SK-N-SH (cell line): ENCODE results near the gene TXNRD1. TPM values are rescaled to one million over a fixed set of nuclear protein-coding genes. Genes with fewer than 3 reads are reported as not detected.

ENCODE experiments used
- CTCF ChIA-PET: fragments of 300-600, 350-600 bp; formaldehyde crosslinking; extraction: SDS; loops from one replicate; lab custom pipeline; 2021; lab: Yijun Ruan, JAX
- POLR2A ChIA-PET: fragments of 350-600 bp; sonication (Branson Sonifier 250); formaldehyde crosslinking; extraction: SDS; loops from one replicate; lab custom pipeline; 2020; ENCODE audit warnings: antibody characterized with exemption, inconsistent platforms; lab: Yijun Ruan, JAX
- DNase-seq: peaks from one replicate; pipeline ENCODE4 v3.0.0; 2012
- H2AFZ ChIP-seq: fragments of 200-600 bp; sonication (generic); 2 replicates; pipeline ENCODE4 v1.8.1; 2016; ENCODE audit warnings: antibody characterized with exemption, mild to moderate bottlenecking, low read depth
- H3F3A ChIP-seq: fragments of 200-600 bp; sonication (generic); replicated peaks from 2 replicates; pipeline ENCODE3; 2016; ENCODE audit warnings: antibody characterized with exemption, mild to moderate bottlenecking; ENCODE audit not compliant: insufficient read depth
- H3K27ac ChIP-seq, 2 experiments: fragments of 200-500 bp in 1 of 2; fragments of 200-600 bp in 1 of 2; sonication (Bioruptor generic) in 1 of 2; sonication (generic), shearing (Covaris generic) in 1 of 2; 2 replicates each; pipeline versions ENCODE4 v1.5.1 to v1.6.1; 2014 to 2016; ENCODE audit warnings: low read depth in 2 of 2, inconsistent platforms in 1 of 2, low read length in 1 of 2, mild to moderate bottlenecking in 1 of 2, mixed read lengths in 1 of 2
- H3K27me3 ChIP-seq: fragments of 200-600 bp; sonication (generic), shearing (Covaris generic); 2 replicates; pipeline ENCODE4 v1.6.1; 2016; ENCODE audit warnings: mixed run types; ENCODE audit not compliant: insufficient read depth
- H3K36me3 ChIP-seq, 2 experiments: fragments of 200-500 bp in 1 of 2; fragments of 200-600 bp in 1 of 2; sonication (Bioruptor generic) in 1 of 2; sonication (generic) in 1 of 2; replicated peaks in 1 of 2; 2 replicates each; pipeline versions ENCODE3 to v1.5.1; 2014 to 2016; ENCODE audit warnings: low read length in 1 of 2, mild to moderate bottlenecking in 1 of 2; ENCODE audit not compliant: insufficient read depth in 2 of 2, control insufficient read depth in 1 of 2
- H3K4me1 ChIP-seq, 2 experiments: fragments of 200-500 bp in 1 of 2; fragments of 200-600 bp in 1 of 2; sonication (Bioruptor generic) in 1 of 2; sonication (generic), shearing (Covaris generic) in 1 of 2; 2 replicates each; pipeline versions ENCODE4 v1.5.1 to v1.6.1; 2014 to 2016; ENCODE audit warnings: low read depth in 1 of 2, low read length in 1 of 2, mixed run types in 1 of 2; ENCODE audit not compliant: insufficient read depth in 2 of 2, control insufficient read depth in 1 of 2
- H3K4me2 ChIP-seq: fragments of 200-600 bp; sonication (generic), shearing (Covaris generic); 2 replicates; pipeline ENCODE4 v1.6.1; 2017; ENCODE audit warnings: mixed run types
- H3K4me3 ChIP-seq, 2 experiments: fragments of 200-500 bp in 1 of 2; fragments of 200-600 bp in 1 of 2; sonication (Bioruptor generic) in 1 of 2; sonication (generic), shearing (Covaris generic) in 1 of 2; 2 replicates each; pipeline versions ENCODE4 v1.5.1 to v1.8.1; 2014 to 2016; ENCODE audit warnings: low read depth in 2 of 2, inconsistent platforms in 1 of 2, low read length in 1 of 2, mild to moderate bottlenecking in 1 of 2, mixed read lengths in 1 of 2, moderate library complexity in 1 of 2
- H3K79me2 ChIP-seq: fragments of 200-600 bp; sonication (generic); 2 replicates; pipeline ENCODE4 v1.8.1; 2017; ENCODE audit warnings: mild to moderate bottlenecking; ENCODE audit not compliant: insufficient read depth
- H3K9ac ChIP-seq: fragments of 200-600 bp; sonication (generic); 2 replicates; pipeline ENCODE4 v1.6.1; 2017; ENCODE audit warnings: mixed run types
- H3K9me2 ChIP-seq: fragments of 200-600 bp; sonication (generic); 2 replicates; pipeline ENCODE4 v1.6.1; 2017; ENCODE audit warnings: mixed run types
- H3K9me3 ChIP-seq: fragments of 200-600 bp; sonication (generic); 2 replicates; pipeline ENCODE4 v1.6.1; 2017; ENCODE audit warnings: mixed run types, mild to moderate bottlenecking, moderate library complexity
- H4K20me1 ChIP-seq: fragments of 200-600 bp; sonication (generic); 2 replicates; pipeline ENCODE4 v1.6.1; 2017; ENCODE audit warnings: mild to moderate bottlenecking, mixed run types; ENCODE audit not compliant: insufficient read depth
- GABPA ChIP-seq: IDR thresholded peaks from 2 replicates; pipeline ENCODE4 v1.4.0; 2012; ENCODE audit warnings: low read depth, mild to moderate bottlenecking
- GATA2 ChIP-seq: sonication (generic); formaldehyde crosslinking; IDR thresholded peaks from 2 replicates; pipeline ENCODE4 v1.5.0; 2020; ENCODE audit warnings: mild to moderate bottlenecking, missing genetic modification reagents
- MEF2A ChIP-seq: IDR thresholded peaks from 2 replicates; pipeline ENCODE4 v1.4.0; 2012; ENCODE audit warnings: low read depth, borderline replicate concordance
- NFIC ChIP-seq: IDR thresholded peaks from 2 replicates; pipeline ENCODE4 v1.4.0; 2012; ENCODE audit warnings: borderline replicate concordance
- NRF1 ChIP-seq: IDR thresholded peaks from 2 replicates; pipeline ENCODE4 v1.6.1; 2012; ENCODE audit warnings: low read depth, mild to moderate bottlenecking, low read length
- POLR2AphosphoS5 ChIP-seq: IDR thresholded peaks from 2 replicates; pipeline ENCODE4 v1.6.1; 2012; ENCODE audit warnings: low read depth, low read length
- RCOR1 ChIP-seq: fragments of 150-350 bp; IDR thresholded peaks from 2 replicates; pipeline ENCODE4 v1.6.1; 2017; ENCODE audit warnings: antibody characterized with exemption, low read length
- SIN3A ChIP-seq: IDR thresholded peaks from 2 replicates; pipeline ENCODE4 v1.6.1; 2012; ENCODE audit warnings: low read depth, mild to moderate bottlenecking, low read length, moderate library complexity, borderline replicate concordance
- TEAD4 ChIP-seq: IDR thresholded peaks from 2 replicates; pipeline ENCODE4 v1.4.0; 2012; ENCODE audit warnings: mild to moderate bottlenecking, borderline replicate concordance; ENCODE audit not compliant: insufficient read depth
- YY1 ChIP-seq: IDR thresholded peaks from 2 replicates; pipeline ENCODE4 v1.4.0; 2012; ENCODE audit warnings: low read depth, mild to moderate bottlenecking
- WGBS: methylation state at CpG from one replicate; pipeline ENCODE4 v1.1.6; 2017; ENCODE audit warnings: low lambda C conversion rate; 5-methylcytosine and 5-hydroxymethylcytosine counted together
- polyA plus RNA-seq, 3 experiments: library from polyadenylated mRNA; depleted of rRNA; stranded (reverse); fragments of >200 nt; gene quantifications; 2 replicates each; pipeline ENCODE4 v1.2.3, GENCODE V29; 2012
- TF ChIP-seq, protein P1 (sequence below): fragments of 200-600 bp; sonication (generic); IDR thresholded peaks from 2 replicates; pipeline ENCODE4 v1.6.1; 2017; ENCODE audit warnings: antibody characterized with exemption, mild to moderate bottlenecking, moderate library complexity
- TF ChIP-seq, protein P2 (sequence below): IDR thresholded peaks from 2 replicates; pipeline ENCODE4; 2012
- TF ChIP-seq, protein P3 (sequence below): fragments of 150-350 bp; IDR thresholded peaks from 2 replicates; pipeline ENCODE4 v1.6.1; 2016; ENCODE audit warnings: mild to moderate bottlenecking, low read depth, low read length
- TF ChIP-seq, protein P4 (sequence below): IDR thresholded peaks from 2 replicates; pipeline ENCODE4 v1.6.1; 2012; ENCODE audit warnings: mild to moderate bottlenecking, low read depth, low read length, moderate library complexity

Gene TXNRD1
- polyA plus RNA-seq, 1 of the 3 experiments (the other 2 are of a cell fraction): 143 TPM

DNA sequence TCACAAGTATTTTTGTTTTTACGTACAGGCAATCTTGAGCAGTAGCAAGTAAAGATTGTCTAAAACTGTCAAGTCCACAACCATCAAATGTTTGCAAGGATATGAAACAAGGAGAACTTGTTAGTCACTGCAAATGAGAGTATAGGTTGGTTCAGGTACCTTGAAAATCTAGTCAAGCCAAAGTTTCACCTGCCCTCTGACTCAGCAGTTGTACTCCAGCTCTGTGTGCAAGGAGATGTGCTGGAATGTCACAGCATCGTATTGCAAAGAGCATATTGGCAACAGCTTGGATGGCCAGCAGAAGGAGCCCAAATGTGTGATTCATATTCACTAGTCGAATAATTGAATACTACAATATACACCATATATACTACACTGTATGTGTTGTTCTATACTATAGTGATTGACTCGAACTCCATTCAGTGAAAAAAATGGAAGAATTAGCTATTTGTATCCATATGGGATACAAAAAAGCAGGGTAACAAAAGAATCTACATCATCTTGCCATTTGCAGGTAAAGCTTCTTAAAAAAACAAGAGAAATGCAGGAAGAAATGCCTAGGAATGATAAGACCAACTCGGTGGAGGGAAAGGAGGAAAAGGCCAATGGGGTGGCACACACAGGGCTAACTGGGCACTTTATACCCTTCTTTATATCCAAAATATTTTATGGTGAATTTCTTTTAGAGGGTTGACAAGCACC lies 131.9 kb downstream of the TXNRD1 start:
- Histone ChIP-seq H3K4me3 (no peak overlapping the region), H3K4me1 (no peaks in the 10 kb centered on the region; a peak in 1 of 4 replicates), H3K4me2 (no peak overlapping the region), H3F3A (peaks cover 8% of the 10 kb centered on the region), H3K9me3 (no peaks in the 10 kb centered on the region), H3K36me3 (peaks cover 68 to 72% of the 10 kb centered on the region in 2 experiments), H3K9ac (no peak overlapping the region), H3K27ac (no peak overlapping the region), H4K20me1 (peaks cover 18% of the 10 kb centered on the region), H3K79me2 (peaks cover 31% of the 10 kb centered on the region), H3K27me3 (no peaks in the 10 kb centered on the region), H2AFZ (no peak overlapping the region), H3K9me2 (no peaks in the 10 kb centered on the region)
- DNase-seq: no peak
- 75% methylated on average over 5 of the region's 5 CpGs for WGBS
- ChIA-PET POLR2A (no interaction called here), CTCF (interaction anchor here (0.6 to 0.8 kb wide), 2 partner anchors 129 to 169 kb away, joined by 3 read pairs; no protein-coding TSS in a partner anchor)
- TF ChIP-seq NRF1 (no peak), RCOR1 (no peak), TEAD4 (no peak), GATA2 (CRISPR knock-in tag) (no peak), POLR2AphosphoS5 (no peak), GABPA (no peak), YY1 (no peak), NFIC (no peak), MEF2A (no peak), SIN3A (no peak)
- TF ChIP-seq, protein P1, sequence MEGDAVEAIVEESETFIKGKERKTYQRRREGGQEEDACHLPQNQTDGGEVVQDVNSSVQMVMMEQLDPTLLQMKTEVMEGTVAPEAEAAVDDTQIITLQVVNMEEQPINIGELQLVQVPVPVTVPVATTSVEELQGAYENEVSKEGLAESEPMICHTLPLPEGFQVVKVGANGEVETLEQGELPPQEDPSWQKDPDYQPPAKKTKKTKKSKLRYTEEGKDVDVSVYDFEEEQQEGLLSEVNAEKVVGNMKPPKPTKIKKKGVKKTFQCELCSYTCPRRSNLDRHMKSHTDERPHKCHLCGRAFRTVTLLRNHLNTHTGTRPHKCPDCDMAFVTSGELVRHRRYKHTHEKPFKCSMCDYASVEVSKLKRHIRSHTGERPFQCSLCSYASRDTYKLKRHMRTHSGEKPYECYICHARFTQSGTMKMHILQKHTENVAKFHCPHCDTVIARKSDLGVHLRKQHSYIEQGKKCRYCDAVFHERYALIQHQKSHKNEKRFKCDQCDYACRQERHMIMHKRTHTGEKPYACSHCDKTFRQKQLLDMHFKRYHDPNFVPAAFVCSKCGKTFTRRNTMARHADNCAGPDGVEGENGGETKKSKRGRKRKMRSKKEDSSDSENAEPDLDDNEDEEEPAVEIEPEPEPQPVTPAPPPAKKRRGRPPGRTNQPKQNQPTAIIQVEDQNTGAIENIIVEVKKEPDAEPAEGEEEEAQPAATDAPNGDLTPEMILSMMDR: no peak
- TF ChIP-seq, protein P2, sequence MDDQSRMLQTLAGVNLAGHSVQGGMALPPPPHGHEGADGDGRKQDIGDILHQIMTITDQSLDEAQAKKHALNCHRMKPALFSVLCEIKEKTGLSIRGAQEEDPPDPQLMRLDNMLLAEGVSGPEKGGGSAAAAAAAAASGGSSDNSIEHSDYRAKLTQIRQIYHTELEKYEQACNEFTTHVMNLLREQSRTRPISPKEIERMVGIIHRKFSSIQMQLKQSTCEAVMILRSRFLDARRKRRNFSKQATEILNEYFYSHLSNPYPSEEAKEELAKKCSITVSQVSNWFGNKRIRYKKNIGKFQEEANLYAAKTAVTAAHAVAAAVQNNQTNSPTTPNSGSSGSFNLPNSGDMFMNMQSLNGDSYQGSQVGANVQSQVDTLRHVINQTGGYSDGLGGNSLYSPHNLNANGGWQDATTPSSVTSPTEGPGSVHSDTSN: no peak
- TF ChIP-seq, protein P3, sequence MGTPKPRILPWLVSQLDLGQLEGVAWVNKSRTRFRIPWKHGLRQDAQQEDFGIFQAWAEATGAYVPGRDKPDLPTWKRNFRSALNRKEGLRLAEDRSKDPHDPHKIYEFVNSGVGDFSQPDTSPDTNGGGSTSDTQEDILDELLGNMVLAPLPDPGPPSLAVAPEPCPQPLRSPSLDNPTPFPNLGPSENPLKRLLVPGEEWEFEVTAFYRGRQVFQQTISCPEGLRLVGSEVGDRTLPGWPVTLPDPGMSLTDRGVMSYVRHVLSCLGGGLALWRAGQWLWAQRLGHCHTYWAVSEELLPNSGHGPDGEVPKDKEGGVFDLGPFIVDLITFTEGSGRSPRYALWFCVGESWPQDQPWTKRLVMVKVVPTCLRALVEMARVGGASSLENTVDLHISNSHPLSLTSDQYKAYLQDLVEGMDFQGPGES: no peak
- TF ChIP-seq, protein P4, sequence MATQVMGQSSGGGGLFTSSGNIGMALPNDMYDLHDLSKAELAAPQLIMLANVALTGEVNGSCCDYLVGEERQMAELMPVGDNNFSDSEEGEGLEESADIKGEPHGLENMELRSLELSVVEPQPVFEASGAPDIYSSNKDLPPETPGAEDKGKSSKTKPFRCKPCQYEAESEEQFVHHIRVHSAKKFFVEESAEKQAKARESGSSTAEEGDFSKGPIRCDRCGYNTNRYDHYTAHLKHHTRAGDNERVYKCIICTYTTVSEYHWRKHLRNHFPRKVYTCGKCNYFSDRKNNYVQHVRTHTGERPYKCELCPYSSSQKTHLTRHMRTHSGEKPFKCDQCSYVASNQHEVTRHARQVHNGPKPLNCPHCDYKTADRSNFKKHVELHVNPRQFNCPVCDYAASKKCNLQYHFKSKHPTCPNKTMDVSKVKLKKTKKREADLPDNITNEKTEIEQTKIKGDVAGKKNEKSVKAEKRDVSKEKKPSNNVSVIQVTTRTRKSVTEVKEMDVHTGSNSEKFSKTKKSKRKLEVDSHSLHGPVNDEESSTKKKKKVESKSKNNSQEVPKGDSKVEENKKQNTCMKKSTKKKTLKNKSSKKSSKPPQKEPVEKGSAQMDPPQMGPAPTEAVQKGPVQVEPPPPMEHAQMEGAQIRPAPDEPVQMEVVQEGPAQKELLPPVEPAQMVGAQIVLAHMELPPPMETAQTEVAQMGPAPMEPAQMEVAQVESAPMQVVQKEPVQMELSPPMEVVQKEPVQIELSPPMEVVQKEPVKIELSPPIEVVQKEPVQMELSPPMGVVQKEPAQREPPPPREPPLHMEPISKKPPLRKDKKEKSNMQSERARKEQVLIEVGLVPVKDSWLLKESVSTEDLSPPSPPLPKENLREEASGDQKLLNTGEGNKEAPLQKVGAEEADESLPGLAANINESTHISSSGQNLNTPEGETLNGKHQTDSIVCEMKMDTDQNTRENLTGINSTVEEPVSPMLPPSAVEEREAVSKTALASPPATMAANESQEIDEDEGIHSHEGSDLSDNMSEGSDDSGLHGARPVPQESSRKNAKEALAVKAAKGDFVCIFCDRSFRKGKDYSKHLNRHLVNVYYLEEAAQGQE: no peak
